RPMI7951 (cell line): ENCODE data around the gene LPIN2. TPM values are rescaled to one million over a fixed set of nuclear protein-coding genes. Genes with fewer than 3 reads are reported as not detected.

Source experiments
- total RNA-seq: library from RNA; depleted of rRNA; stranded (reverse); fragments of >200 nt; shearing (Covaris generic); gene quantifications from 2 replicates; pipeline ENCODE4 v1.2.3, GENCODE V29; 2014; rRNA removed

LPIN2 gene
- total RNA-seq, 1 experiment from 2014 or later = 11.4 TPM

Other genes with a start within 250 kb of the LPIN2 start
- 5.4 and 8.1 TPM in 2 replicates for gene EMILIN2, start 166.1 kb downstream of the LPIN2 start, total RNA-seq
- 0.10 TPM in 1 of 2 replicates, not detected in the other for gene MYOM1, start 206.8 kb upstream of the LPIN2 start, total RNA-seq
- 656 and 818 TPM in 2 replicates for gene MYL12A, start 234.7 kb upstream of the LPIN2 start, total RNA-seq
- gene MYL12B, start 249.0 kb upstream of the LPIN2 start, total RNA-seq = 564 and 607 TPM in 2 replicates